Endothelial cell of umbilical vein (primary cell): Measurements from ENCODE around the gene GABARAP. TPM values are rescaled to one million over a fixed set of nuclear protein-coding genes. Genes with fewer than 3 reads are reported as not detected.

Experiments used
- BruUV-seq: library from RNA; stranded (reverse); fragments of 400-500 nt; replicated peaks from 2 replicates; lab custom pipeline; 2021; lab: Mats Ljungman, UMichigan
- CTCF ChIA-PET: fragments of 300-600, 350-600 bp; sonication (Branson Sonifier 250); formaldehyde crosslinking; loops from one replicate; lab custom pipeline; 2021; ENCODE audit warnings: antibody characterized with exemption, inconsistent platforms; lab: Charles Lee
- POLR2A ChIA-PET: fragments of 300-600, 350-600 bp; sonication (Branson Sonifier 250); formaldehyde crosslinking; loops from one replicate; lab custom pipeline; 2021; ENCODE audit warnings: antibody characterized with exemption, inconsistent platforms; lab: Charles Lee
- DNase-seq: peaks from one replicate; pipeline ENCODE4 v3.0.0-alpha.2; 2011; ENCODE audit warnings: low read depth, low spot score
- FAIRE-seq: peaks from 2 replicates; lab custom pipeline; 2011; peaks lifted over from hg19 to GRCh38; lab: Jason Lieb, UNC
- H2AFZ ChIP-seq: 2 replicates; pipeline ENCODE4 v1.6.0; 2012; ENCODE audit warnings: low read depth, low read length, control low read depth, inconsistent platforms
- H3K27ac ChIP-seq: 2 replicates; pipeline ENCODE4 v1.5.1; 2011; ENCODE audit warnings: low read depth, mild to moderate bottlenecking, control low read depth, low read length, moderate library complexity; ENCODE audit not compliant: insufficient read depth
- H3K27me3 ChIP-seq, 2 experiments: 2 replicates each; pipeline versions ENCODE4 v1.6.0 to v1.6.1; 2011; ENCODE audit warnings: low read length in 2 of 2, mixed read lengths in 1 of 2; ENCODE audit not compliant: control insufficient read depth in 2 of 2, insufficient read depth in 2 of 2
- H3K36me3 ChIP-seq, 2 experiments: 2 replicates in 1 of 2; 3 replicates in 1 of 2; pipeline ENCODE4 v1.5.1; 2011; ENCODE audit warnings: low read length in 2 of 2, mild to moderate bottlenecking in 1 of 2, moderate library complexity in 1 of 2; ENCODE audit not compliant: control insufficient read depth in 2 of 2, insufficient read depth in 2 of 2; ENCODE audit errors: extremely low read depth in 1 of 2
- H3K4me1 ChIP-seq: 3 replicates; pipeline ENCODE4 v1.5.1; 2011; ENCODE audit warnings: mild to moderate bottlenecking, low read length; ENCODE audit not compliant: control insufficient read depth, insufficient read depth; ENCODE audit errors: extremely low read depth
- H3K4me2 ChIP-seq: 2 replicates; pipeline ENCODE4 v1.6.1; 2011; ENCODE audit warnings: low read length, control low read depth, mixed read lengths; ENCODE audit not compliant: insufficient read depth
- H3K4me3 ChIP-seq, 3 experiments: fragments of 200-600 bp in 1 of 3; sonication (generic), shearing (Covaris generic) in 1 of 3; replicated peaks in 1 of 3; 2 replicates each; pipeline ENCODE4 v1.5.1; 2011 to 2016; ENCODE audit warnings: control low read depth in 3 of 3, low read length in 3 of 3, mild to moderate bottlenecking in 2 of 3, inconsistent platforms in 1 of 3, low read depth in 1 of 3, moderate library complexity in 1 of 3; ENCODE audit not compliant: insufficient read depth in 1 of 3
- H3K79me2 ChIP-seq: 2 replicates; pipeline ENCODE4 v1.6.0; 2012; ENCODE audit warnings: low read length, inconsistent platforms; ENCODE audit not compliant: control insufficient read depth, insufficient read depth
- H3K9ac ChIP-seq: replicated peaks from 2 replicates; pipeline ENCODE3; 2011; ENCODE audit warnings: low read length, control low read depth; ENCODE audit not compliant: insufficient read depth; ENCODE audit errors: extremely low read depth
- H3K9me1 ChIP-seq: replicated peaks from 3 replicates; pipeline ENCODE4 v1.6.0; 2011; ENCODE audit warnings: mild to moderate bottlenecking, low read length; ENCODE audit not compliant: control insufficient read depth, insufficient read depth; ENCODE audit errors: extremely low read depth
- H3K9me3 ChIP-seq: replicated peaks from 2 replicates; pipeline ENCODE4 v1.5.1; 2012; ENCODE audit warnings: low read length, inconsistent platforms; ENCODE audit not compliant: control insufficient read depth, insufficient read depth
- H4K20me1 ChIP-seq: replicated peaks from 2 replicates; pipeline ENCODE3; 2011; ENCODE audit warnings: mild to moderate bottlenecking, low read length; ENCODE audit not compliant: control insufficient read depth, insufficient read depth; ENCODE audit errors: extremely low read depth
- GATA2 ChIP-seq: IDR thresholded peaks from 2 replicates; pipeline ENCODE4 v1.7.0; 2011; ENCODE audit warnings: low read depth, mild to moderate bottlenecking, moderate library complexity, mixed read lengths, low read length; ENCODE audit not compliant: insufficient read length, insufficient read depth
- JUN ChIP-seq: IDR thresholded peaks from 2 replicates; pipeline ENCODE4 v1.6.1; 2011; ENCODE audit warnings: borderline replicate concordance, low read depth; ENCODE audit not compliant: insufficient read length, insufficient read depth
- MAX ChIP-seq: IDR thresholded peaks from 2 replicates; pipeline ENCODE4 v1.6.1; 2011; ENCODE audit not compliant: insufficient read depth, insufficient read length
- MYC ChIP-seq: IDR thresholded peaks from one replicate; pipeline ENCODE4 v1.6.1; 2011; ENCODE audit warnings: mild to moderate bottlenecking, low read depth, low read length
- POLR2A ChIP-seq: IDR thresholded peaks from 2 replicates; pipeline ENCODE4 v1.6.1; 2012; ENCODE audit warnings: low read depth, mild to moderate bottlenecking, control low read depth, low read length
- POLR2AphosphoS5 ChIP-seq: IDR thresholded peaks from 2 replicates; pipeline ENCODE4 v1.6.1; 2012; ENCODE audit warnings: low read depth, mild to moderate bottlenecking, control low read depth, low read length, moderate library complexity; ENCODE audit not compliant: insufficient read depth
- dilution Hi-C: fragments of 300-500 bp; cut with MboI; formaldehyde crosslinking; loops from one replicate; pipeline ENCODE4 v1.15.0; 2019; ENCODE audit warnings: low sequenced_read_pairs; ENCODE audit not compliant: extremely low pct_ligation_motif_present
- intact Hi-C: fragments of 100-400 bp; cut with micrococcal nuclease; formaldehyde crosslinking; loops from one replicate; pipeline ENCODE4 v1.10.0; 2022
- polyA plus RNA-seq, 4 experiments: library from polyadenylated mRNA; depleted of rRNA in 3 of 4; stranded (reverse) in 3 of 4; unstranded in 1 of 4; fragments of >200 nt; gene quantifications; 2 replicates each; pipeline versions ENCODE4 v1.2.1 to v1.2.3, GENCODE V29; 2011 to 2012; ENCODE audit warnings: missing spikeins in 1 of 4
- total RNA-seq: library from RNA; stranded (reverse); gene quantifications from 2 replicates; pipeline ENCODE4 v1.2.3, GENCODE V29; 2021

GABARAP gene
- total and polyA plus RNA-seq, 2 donors (not counting 3 experiments of a cell fraction or from before 2014, with no cell fraction given), result 401 to 882 TPM

GRCh38 chr17:7226721-7227710 is 15.2 kb downstream of the GABARAP start:
- DNase-seq, result no peak
- dilution Hi-C loops, result no loop called here
- Histone ChIP-seq H3K4me3 (no peak overlapping the region), H3K27ac (no peak overlapping the region), H3K27me3 (no peaks in the 10 kb centered on the region), H3K36me3 (peaks cover 26 to 55% of the 10 kb centered on the region in 2 experiments), H4K20me1 (peaks cover under 1% of the 10 kb centered on the region), H3K9me1 (no peaks in the 10 kb centered on the region), H3K4me1 (no peaks in the 10 kb centered on the region), H3K4me2 (no peak overlapping the region), H3K9me3 (no peaks in the 10 kb centered on the region), H2AFZ (no peak overlapping the region), H3K79me2 (peaks cover 19% of the 10 kb centered on the region), H3K9ac (no peak overlapping the region)
- ChIA-PET CTCF (no interaction called here), POLR2A (no interaction called here)
- FAIRE-seq, result no peak
- no TSS peak for BruUV-seq
- no peak for TF ChIP-seq POLR2AphosphoS5
- TF ChIP-seq MAX, result no peak
- TF ChIP-seq GATA2, result no peak
- no peak for TF ChIP-seq MYC
- TF ChIP-seq POLR2A, result no peak
- no peak for TF ChIP-seq JUN
- intact Hi-C loops, result no loop called here
